NCI-H1048 (cell line): ENCODE results near the gene SLC36A1.
"Not testable (repeated sequence)": the region's sequence is repeated elsewhere in the genome, so short reads cannot be mapped to it uniquely, and the experiment has no call there.

Experiments
- DNase-seq: peaks from one replicate; lab custom pipeline; 2025; lab: John Stamatoyannopoulos, UW

SLC36A1 gene

DNA sequence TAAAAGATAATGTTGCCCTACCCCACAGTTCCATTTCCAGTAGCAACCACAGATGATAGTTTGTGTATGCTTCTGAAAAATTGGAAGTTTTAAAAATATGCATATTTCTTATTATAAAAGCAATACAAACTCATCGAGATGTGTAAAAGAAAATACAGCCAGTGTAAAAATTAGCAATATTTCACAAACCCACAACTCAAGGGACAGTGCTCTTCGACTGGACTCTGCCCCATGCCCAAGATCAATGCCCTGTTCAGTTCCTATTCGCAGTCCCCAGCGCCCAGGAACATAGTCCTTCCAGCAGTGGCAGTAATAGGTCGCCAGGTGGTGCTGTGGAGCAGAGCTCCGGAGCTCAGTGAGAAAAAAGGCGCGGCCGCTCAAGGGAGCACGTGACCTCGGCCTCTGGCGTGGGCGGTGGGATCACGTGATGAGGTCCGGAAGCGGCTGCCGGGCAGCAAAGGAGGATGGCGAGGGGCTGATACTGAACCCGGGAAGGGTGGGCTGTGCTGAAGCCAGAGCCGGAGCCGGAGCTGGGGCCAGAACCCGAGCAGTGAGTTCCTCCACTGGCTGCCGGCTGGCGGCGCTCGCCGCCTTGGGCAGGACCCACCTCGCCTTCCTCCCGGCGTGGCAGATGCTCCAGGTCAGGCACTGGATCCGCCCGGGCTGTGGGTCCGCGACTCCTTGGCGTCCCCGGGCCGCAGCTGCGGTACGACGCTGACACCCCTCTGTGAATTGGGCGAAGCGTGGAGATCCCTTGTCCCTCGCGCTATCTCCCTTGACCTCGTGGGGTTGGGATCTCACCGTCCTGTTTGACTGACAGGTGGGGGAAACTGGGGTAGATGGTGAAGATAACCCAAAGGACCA lies at the start of gene SLC36A1:
Gene SLC36A1, plus strand, starts transcription at position 430 of the 864 bp plus-strand sequence. CDS start 11,190 bp downstream, outside the sequence.
- DNase-seq = peak; percentile 74

DNA sequence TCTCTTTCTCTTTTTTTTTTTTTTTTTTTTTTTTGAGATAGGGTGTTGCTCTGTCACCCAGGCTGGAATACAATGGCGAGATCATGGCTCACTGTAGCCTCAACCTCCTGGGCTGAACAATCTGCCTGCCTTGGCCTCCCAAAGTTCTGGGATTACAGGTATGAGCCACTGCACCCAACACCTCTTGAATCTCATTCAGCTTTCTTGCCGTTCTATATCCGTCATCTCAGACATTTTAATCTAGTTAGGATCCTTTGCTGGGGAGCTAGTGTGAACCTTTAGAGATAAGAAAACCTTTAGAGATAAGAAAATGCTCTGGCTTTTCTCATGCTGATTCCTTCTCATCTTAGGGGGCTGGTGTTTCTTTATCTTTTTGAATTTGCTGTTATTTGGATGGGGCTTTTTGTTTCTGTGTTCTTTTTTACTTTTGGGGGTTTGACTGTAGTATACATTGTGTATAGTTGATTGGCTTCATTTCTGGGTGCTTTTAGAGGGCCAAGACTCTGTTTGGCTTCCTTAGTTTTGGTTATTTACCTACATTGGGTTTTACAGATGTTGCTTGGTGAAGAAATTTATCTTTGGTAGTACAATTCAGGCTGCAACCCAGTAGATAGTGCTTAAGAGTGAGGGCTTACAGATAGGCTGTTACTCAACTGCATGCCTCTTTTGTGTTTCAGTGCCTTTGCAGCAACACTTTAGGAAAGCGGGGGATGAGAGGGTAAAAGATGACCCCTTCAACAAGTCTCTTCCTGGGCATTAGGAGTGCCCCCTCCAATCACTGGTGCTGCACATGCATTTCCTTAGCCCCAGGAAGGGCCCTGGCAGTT lies 41.9 kb upstream of the SLC36A1 start:
- no peak for DNase-seq

DNA sequence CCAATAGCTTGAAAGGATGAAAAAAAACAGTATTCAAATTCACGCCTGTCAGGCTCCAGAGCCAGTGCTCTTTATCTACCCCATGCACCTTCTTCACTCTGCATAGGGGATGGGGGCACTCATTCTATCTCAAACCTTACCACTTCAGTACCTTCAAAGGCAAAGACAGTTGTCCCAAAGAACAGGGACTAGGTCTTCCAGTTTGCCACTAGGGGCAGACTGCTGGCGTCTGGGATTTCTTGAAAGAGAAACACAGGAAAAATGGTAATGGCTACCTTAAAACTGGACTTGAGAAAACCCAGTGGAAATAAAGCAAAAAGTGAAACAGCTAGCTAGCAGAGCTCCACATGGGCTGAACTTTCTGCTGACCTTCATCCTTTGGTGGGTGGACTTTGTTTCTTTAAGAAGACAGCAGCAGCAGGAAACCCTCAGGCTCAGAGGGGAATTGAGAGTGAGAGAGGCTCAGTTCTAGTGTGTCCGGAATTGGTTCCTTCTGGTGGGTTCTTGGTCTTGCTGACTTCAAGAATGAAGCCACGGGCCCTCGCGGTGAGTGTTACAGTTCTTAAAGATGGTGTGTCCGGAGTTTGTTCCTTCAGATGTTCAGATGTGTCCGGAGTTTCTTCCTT lies 41.0 kb upstream of the SLC36A1 start:
- DNase-seq = no peak

DNA sequence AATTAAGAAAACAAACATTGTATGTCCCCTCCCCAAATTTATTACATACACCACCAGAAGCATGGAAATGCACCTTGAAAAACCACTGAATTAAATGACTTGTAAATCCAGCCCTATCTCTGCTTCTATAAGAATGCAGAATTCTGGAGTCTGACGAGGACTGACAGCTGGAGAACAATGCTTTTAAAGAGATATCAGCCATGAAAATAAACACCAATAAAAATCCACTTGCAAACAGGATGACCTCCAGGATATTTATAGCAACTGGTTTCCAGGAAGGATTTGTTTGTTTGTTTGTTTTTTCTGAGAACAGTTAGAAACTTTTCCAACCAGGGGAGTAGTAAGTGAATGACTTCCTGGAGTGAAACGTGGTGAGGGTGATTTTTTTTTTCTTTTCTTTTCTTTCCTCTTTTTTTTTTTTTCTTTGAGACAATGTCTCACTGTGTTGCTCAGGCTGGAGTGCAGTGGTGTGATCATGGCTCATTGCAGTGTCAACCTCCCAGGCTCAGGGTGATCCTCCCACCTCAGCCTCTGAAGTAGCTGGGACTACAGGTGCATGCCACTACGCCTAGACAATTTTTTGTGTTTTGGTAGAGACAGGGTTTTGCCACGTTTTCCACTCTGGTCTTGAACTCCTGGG lies 38.7 kb upstream of the SLC36A1 start:
- DNase-seq = no peak

DNA sequence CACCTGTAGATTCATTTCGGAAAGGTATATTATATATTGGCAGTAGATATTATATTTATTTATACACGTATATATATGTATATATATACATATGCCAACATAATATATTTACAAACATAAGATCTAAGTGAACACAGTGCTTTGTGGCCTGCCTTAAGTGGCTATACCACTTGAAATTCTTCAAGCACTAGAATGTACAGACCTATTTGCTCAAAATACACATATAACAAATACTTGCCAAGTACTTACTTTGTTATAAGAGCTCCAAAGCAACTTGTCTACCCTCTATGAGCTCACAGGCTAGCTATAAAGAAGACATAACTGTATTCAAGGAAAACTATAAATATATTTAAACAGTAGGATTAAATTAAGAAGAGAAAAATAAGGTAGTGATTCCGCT lies 33.6 kb upstream of the SLC36A1 start:
- DNase-seq = no peak

- DNase-seq = no peak
These were observed 32.9 kb upstream of the SLC36A1 start for GRCh38 chr5:151414536-151414935.

DNA sequence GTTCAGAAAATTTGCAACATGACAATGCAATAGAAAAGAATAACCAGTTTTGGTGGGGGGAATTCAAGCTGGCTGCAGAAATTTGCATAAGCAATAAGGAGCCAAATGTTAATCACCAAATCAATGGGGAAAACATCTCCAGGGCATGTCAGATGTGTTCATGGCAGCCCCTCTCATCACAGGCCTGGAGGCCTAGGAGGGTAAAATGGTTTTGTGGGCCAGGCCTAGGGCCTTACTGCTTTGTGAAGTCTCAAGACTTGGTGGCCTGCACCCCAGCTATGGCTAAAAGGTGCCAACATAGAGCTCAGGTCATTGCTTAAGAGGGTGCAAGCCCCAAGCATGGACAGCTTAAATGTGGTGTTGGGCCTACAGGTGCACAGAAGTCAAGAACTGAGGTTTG lies 29.7 kb upstream of the SLC36A1 start:
- DNase-seq = no peak

- no peak for DNase-seq
These were observed 27.3 kb upstream of the SLC36A1 start for GRCh38 chr5:151420127-151420526.

- no peak for DNase-seq
These were observed 22.4 kb upstream of the SLC36A1 start for GRCh38 chr5:151424892-151425523.

DNA sequence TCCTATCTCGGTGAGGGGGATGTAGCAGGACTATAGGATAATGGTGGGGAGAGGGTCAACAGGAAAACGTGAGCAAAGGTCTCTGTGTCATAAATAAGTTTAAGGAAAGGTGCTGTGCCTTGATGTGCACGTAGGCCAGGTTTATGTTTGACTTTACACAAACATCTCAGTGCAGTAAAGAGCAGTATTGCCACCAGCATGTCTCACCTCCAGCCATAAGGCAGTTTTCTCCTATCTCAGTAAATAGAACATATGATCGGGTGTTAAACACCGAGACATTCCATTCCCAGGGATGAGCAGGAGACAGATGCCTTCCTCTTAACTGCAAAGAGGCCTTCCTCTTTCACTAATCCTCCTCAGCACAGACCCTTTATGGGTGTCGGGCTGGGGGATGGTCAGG lies 21.1 kb upstream of the SLC36A1 start:
- not testable (repeated sequence) for DNase-seq

- no peak for DNase-seq
These were observed 20.1 kb upstream of the SLC36A1 start for GRCh38 chr5:151427258-151427657.

DNA sequence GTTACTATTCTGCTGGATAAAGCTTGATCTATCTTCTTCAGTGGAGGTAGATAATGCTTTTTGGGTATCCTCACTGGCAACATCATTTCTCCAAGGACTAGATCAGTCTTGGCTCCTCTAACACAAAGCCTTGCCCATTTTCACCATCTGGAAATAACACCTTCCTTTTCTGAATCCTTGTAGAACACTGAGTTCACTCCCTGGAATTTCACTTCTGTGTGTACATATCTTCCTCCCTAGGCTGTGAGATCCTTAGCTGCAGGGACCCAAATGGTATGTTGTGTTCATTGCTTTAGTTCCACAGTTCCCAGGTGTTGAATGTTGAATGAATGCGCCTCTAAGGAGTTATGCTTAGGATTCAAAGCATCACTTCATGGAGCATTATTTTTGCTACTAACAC lies 16.7 kb upstream of the SLC36A1 start:
- no peak for DNase-seq

GRCh38 chr5:151431666-151432065 lies 15.7 kb upstream of the SLC36A1 start:
- DNase-seq = no peak

- DNase-seq = no peak
These were observed 15.2 kb upstream of the SLC36A1 start for GRCh38 chr5:151432210-151432609.

DNA sequence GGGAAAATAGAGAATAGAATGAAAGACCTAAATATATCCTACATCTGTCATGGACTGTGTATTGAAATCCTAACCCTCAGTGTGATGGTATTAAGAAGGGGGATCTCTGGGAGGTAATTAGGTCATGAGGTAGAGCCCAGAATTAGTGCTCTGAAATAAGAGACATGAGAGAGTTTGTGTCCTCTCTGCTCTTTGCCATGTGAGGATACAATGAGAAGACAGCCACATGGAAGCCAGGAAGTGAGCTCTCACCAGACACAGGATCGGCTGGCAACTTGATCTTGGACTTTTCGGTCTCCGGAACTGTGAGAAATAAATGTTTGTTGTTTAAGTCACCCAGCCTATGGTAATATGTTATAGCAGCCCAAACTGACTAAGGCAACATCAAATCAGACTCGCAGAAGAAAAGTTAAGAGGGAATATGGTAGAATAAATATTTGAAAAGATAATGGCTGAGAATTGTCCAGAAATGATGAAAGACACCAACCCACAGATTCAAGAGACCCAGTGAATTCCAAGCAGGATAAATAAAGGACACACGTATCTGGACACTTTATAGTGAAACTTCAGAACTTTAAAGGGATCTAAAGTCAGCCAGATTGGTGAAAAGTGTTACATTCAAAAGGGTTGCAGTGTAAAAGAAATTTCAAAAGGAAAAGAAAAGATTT lies 12.7 kb upstream of the SLC36A1 start:
- DNase-seq = no peak

DNA sequence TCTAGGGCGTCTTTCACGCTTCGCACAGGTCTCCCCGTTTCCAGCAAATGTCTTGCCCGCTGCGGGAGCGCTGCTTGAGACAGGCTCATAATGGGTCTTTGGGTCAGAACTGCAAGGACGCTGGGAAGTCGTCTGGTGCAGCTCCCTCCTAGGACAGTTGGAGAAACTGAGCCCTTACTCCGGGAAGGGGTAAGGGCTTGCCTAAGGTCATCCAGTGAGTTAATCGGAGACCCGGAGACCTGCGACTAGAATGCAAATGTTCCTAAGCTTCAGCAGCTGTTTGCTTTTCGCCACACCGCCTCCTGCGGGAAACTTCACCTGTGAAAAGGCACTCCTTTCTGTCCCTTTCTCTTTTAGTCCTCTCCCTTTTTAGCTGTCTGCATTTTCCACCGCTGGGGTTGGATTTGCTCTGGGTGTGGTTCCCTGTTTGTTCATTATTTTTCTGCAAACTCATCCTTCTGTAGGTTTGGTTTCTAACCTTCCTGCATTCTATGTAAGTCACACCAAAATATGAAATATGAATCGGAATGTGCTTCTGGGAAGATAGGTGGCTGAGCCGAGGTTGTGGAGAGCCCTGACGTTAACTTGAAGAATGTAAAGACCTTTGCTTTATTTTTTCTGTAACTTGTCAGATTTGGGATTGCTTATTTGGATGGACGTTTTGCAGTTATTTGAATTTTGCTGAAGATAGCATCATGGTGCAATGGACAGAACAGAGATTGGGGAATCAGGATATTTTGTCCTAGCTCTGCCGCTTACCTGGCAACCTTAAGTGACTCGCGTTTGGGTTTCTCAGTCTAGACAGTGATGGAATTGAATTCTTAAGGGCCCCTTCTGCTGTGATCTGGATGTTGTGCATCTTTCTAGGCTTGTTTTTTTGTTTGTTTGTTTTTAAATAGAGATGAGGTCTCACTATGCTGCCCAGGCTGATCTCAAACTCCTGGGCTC lies 909 bp downstream of the SLC36A1 start:
- DNase-seq = no peak

DNA sequence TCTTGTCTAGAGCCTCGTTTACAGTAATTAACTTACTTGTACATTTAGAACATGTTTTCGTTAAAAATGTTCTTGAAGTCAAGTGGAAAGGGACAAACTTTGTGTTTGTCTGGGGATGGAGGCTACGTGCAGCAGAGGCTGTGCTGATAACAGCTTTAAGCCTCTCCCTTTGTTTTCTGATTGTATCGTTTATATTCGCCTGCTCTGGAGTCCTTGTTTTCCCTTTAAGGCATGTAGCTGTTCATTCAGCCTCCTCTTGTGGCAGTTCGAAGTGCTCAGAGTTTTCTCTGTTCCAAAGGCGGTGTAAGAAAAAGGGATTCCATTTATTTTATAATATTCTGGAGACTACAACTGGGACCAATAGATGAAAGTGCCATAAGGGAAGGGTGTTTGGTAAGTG lies 1.9 kb downstream of the SLC36A1 start:
- no peak for DNase-seq

GRCh38 chr5:151449839-151450238 lies 2.4 kb downstream of the SLC36A1 start:
- DNase-seq = no peak

DNA sequence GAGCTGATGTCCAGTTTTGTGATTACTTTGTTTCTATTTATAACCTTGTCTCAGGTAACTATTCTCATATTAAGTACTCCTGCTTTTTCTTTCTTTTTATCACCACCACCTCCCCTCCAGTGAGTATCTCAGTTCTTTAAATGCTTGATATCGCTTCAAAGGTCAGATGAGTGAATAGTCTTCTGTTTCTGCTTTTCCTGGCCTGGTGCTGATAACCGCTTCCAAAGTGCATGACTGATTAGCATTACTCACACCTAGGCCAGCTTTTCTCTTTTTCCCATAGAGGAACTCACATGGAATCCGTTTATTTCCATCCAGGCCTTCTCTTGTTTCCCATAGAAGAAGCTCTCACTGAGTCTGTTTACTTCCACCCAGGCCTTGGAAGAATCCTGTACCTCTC lies 3.2 kb downstream of the SLC36A1 start:
- DNase-seq = no peak
